NT2/D1 (cell line): Measurements from ENCODE around the gene INSIG1.

ENCODE experiments used
- SUZ12 ChIP-seq: IDR thresholded peaks from 2 replicates; pipeline ENCODE4 v1.6.1; 2011; ENCODE audit not compliant: insufficient read length, insufficient read depth; ENCODE audit errors: extremely low read depth
- YY1 ChIP-seq: IDR thresholded peaks from 2 replicates; pipeline ENCODE4 v1.6.1; 2011; ENCODE audit not compliant: insufficient read length, insufficient read depth
- ZNF274 ChIP-seq: IDR thresholded peaks from 2 replicates; pipeline ENCODE4 v1.6.1; 2011; ENCODE audit warnings: mild to moderate bottlenecking, low read depth, low read length

DNA sequence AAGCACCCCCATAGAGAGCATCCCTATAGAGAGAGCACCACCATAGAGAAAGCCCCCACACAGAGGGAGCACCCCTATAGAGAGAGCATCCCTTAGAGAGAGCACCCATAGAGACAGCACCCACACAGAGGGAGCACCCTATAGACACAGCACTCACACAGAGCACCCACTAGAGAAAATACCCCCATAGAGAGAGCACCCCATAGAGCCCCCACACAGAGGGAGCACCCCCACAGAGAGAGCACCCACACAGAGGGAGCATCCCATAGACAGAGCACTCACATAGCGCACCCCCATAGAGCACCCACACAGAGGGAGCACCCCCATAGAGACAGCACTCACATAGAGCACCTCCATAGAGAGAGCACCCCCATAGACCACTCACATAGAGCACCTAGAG is 48.6 kb downstream of the INSIG1 start:
- TF ChIP-seq ZNF274 (no peak), SUZ12 (no peak), YY1 (no peak)
